Loucy (cell line): ENCODE measurements around the gene PAX7.

Source experiments
- H2AFZ ChIP-seq: fragments of 200-600 bp; sonication (generic); 2 replicates; pipeline ENCODE4 v1.6.0; 2016; ENCODE audit warnings: antibody characterized with exemption, mild to moderate bottlenecking, low read length, moderate library complexity
- H3F3A ChIP-seq: fragments of 200-600 bp; 2 replicates; pipeline ENCODE4 v1.6.0; 2016; ENCODE audit warnings: antibody characterized with exemption, low read depth, mild to moderate bottlenecking
- H3K27me3 ChIP-seq: fragments of 200-600 bp; sonication (generic); 2 replicates; pipeline ENCODE4 v1.6.1; 2014; ENCODE audit warnings: low read length, mild to moderate bottlenecking; ENCODE audit not compliant: insufficient read depth, poor library complexity, severe bottlenecking
- H3K36me3 ChIP-seq: fragments of 200-600 bp; sonication (generic); 2 replicates; pipeline ENCODE4 v1.6.1; 2016; ENCODE audit warnings: low read length; ENCODE audit not compliant: insufficient read depth
- H3K4me1 ChIP-seq: fragments of 200-600 bp; sonication (generic); 2 replicates; pipeline ENCODE4 v1.5.1; 2014; ENCODE audit warnings: low read length, mild to moderate bottlenecking; ENCODE audit not compliant: insufficient read depth, poor library complexity, severe bottlenecking
- H3K4me2 ChIP-seq: fragments of 200-600 bp; sonication (generic); 2 replicates; pipeline ENCODE4 v1.6.0; 2014; ENCODE audit warnings: antibody characterized with exemption, low read length, low read depth, mild to moderate bottlenecking; ENCODE audit not compliant: poor library complexity, severe bottlenecking
- H3K4me3 ChIP-seq: fragments of 200-600 bp; sonication (generic); 2 replicates; pipeline ENCODE4 v1.5.1; 2014; ENCODE audit warnings: low read length, mild to moderate bottlenecking, mixed read lengths; ENCODE audit not compliant: poor library complexity, severe bottlenecking
- H3K79me2 ChIP-seq: fragments of 200-600 bp; sonication (generic); 2 replicates; pipeline ENCODE4 v1.6.1; 2014; ENCODE audit warnings: low read length; ENCODE audit not compliant: insufficient read depth
- H3K9ac ChIP-seq: fragments of 200-600 bp; sonication (generic); 2 replicates; pipeline ENCODE4 v1.6.0; 2014; ENCODE audit warnings: mild to moderate bottlenecking, low read depth, low read length, moderate library complexity; ENCODE audit not compliant: poor library complexity, severe bottlenecking
- H3K9me2 ChIP-seq: fragments of 200-600 bp; sonication (generic); replicated peaks from 2 replicates; pipeline ENCODE4 v1.6.1; 2016; ENCODE audit warnings: low read depth, low read length, mixed read lengths
- H3K9me3 ChIP-seq: fragments of 200-600 bp; sonication (generic); 2 replicates; pipeline ENCODE4 v1.6.1; 2014; ENCODE audit warnings: mild to moderate bottlenecking, antibody characterized with exemption, low read length, low read depth; ENCODE audit not compliant: insufficient read depth
- H4K20me1 ChIP-seq: fragments of 200-600 bp; sonication (generic); 2 replicates; pipeline ENCODE4 v1.6.0; 2014; ENCODE audit warnings: antibody characterized with exemption, low read length, mild to moderate bottlenecking; ENCODE audit not compliant: insufficient read depth, poor library complexity, severe bottlenecking
- EZH2phosphoT487 ChIP-seq: fragments of 200-600 bp; IDR thresholded peaks from 2 replicates; pipeline ENCODE4 v1.6.1; 2018; ENCODE audit warnings: antibody characterized with exemption, mild to moderate bottlenecking, moderate library complexity, borderline replicate concordance
- TF ChIP-seq, protein P1 (sequence below): fragments of 200-600 bp; sonication (generic); conservative IDR thresholded peaks from 2 replicates; pipeline ENCODE4 v1.5.1; 2014; ENCODE audit warnings: mild to moderate bottlenecking, antibody characterized with exemption, low read length

The PAX7 gene

DNA sequence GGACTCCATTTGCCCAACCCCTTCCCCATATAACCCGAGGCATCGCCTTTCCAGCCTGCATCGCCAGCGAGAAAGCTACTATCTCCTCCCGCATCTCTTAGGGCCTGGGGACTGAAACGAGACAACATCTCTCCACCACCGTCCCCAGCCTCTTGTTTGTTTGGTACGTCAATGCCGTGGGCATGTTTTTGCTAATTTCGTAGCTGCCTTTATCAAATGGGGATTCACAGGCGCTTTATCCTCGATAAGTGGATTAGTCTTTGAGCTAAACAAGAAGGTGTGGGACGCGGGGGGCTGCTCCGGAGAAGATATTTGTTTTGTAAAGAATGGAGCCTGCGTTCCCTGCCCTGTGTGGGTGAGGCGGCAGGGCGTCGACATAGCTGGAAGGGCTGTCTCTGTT lies 91.6 kb downstream of the PAX7 start:
- H3F3A ChIP-seq, result no peaks in the 10 kb centered on the region
- no peaks in the 10 kb centered on the region for H3K9me3 ChIP-seq

GRCh38 chr1:18723206-18723605 lies 92.6 kb downstream of the PAX7 start:
- H2AFZ ChIP-seq, result no peak overlapping the region
- no peaks in the 10 kb centered on the region for H4K20me1 ChIP-seq
- H3K4me3 ChIP-seq, result no peak overlapping the region
- no peaks in the 10 kb centered on the region for H3F3A ChIP-seq
- H3K27me3 ChIP-seq, result no peaks in the 10 kb centered on the region
- no peaks in the 10 kb centered on the region for H3K9me2 ChIP-seq
- no peak overlapping the region for H3K9ac ChIP-seq
- TF ChIP-seq, protein P1, sequence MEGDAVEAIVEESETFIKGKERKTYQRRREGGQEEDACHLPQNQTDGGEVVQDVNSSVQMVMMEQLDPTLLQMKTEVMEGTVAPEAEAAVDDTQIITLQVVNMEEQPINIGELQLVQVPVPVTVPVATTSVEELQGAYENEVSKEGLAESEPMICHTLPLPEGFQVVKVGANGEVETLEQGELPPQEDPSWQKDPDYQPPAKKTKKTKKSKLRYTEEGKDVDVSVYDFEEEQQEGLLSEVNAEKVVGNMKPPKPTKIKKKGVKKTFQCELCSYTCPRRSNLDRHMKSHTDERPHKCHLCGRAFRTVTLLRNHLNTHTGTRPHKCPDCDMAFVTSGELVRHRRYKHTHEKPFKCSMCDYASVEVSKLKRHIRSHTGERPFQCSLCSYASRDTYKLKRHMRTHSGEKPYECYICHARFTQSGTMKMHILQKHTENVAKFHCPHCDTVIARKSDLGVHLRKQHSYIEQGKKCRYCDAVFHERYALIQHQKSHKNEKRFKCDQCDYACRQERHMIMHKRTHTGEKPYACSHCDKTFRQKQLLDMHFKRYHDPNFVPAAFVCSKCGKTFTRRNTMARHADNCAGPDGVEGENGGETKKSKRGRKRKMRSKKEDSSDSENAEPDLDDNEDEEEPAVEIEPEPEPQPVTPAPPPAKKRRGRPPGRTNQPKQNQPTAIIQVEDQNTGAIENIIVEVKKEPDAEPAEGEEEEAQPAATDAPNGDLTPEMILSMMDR, result no peak
- TF ChIP-seq EZH2phosphoT487, result no peak
- no peaks in the 10 kb centered on the region for H3K36me3 ChIP-seq
- no peaks in the 10 kb centered on the region for H3K79me2 ChIP-seq
- H3K9me3 ChIP-seq, result no peaks in the 10 kb centered on the region
- H3K4me2 ChIP-seq, result no peak overlapping the region
- no peaks in the 10 kb centered on the region for H3K4me1 ChIP-seq

More for the DNA sequence above, 91.6 kb downstream of the PAX7 start:
- Histone ChIP-seq H3K27me3 (no peaks in the 10 kb centered on the region), H3K4me3 (no peak overlapping the region), H3K4me1 (no peaks in the 10 kb centered on the region), H3K9me2 (no peaks in the 10 kb centered on the region), H4K20me1 (no peaks in the 10 kb centered on the region), H3K79me2 (no peaks in the 10 kb centered on the region), H3K9ac (no peak overlapping the region), H2AFZ (no peak overlapping the region), H3K4me2 (no peak overlapping the region), H3K36me3 (no peaks in the 10 kb centered on the region)
- TF ChIP-seq EZH2phosphoT487, result no peak
- TF ChIP-seq, protein P1, result no peak

DNA sequence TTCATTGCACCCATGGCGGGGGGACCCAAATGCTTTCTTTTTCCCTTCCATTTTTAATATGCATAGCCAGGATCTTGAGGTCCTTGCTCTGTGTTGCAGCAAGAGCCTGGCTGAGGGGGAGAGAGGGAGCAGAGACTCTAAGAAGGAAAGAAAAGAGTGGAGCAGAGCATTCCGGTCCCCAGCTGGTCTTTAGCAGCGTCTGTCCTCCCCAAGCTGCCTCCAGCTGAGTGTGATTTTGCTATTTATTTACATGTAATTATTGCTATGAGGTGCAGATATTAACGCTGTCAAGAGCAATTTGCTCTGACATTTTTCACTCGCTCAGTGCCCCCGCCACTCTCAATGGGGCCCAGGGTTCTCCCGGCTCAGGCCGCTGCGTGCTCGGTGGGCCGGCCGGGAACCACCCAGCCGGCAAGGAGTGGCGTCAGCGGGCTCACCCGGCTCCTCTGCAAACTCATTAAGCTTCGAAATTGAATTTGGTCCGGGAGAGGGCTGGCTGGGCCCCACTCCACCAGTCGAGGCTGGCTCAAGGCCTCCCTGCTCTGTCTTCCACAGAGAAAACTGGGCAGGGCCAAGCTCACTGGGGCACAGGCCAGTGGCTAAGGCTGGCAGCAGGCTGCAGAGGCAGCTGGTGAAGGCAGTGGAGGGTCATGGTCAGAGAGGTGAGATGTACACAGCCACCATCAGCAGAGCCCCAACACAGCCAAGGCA lies 93.2 kb downstream of the PAX7 start:
- Histone ChIP-seq H3K9me3 (no peaks in the 10 kb centered on the region), H3K9ac (no peak overlapping the region), H4K20me1 (no peaks in the 10 kb centered on the region), H3K79me2 (no peaks in the 10 kb centered on the region), H3K4me1 (no peaks in the 10 kb centered on the region), H3F3A (no peaks in the 10 kb centered on the region), H3K4me2 (no peak overlapping the region), H3K9me2 (no peaks in the 10 kb centered on the region), H3K27me3 (no peaks in the 10 kb centered on the region), H3K36me3 (no peaks in the 10 kb centered on the region), H3K4me3 (no peak overlapping the region), H2AFZ (no peak overlapping the region)
- TF ChIP-seq, protein P1, result no peak
- TF ChIP-seq EZH2phosphoT487, result no peak
